ENCODE results near the gene HSD17B12. TPM values are rescaled to one million over a fixed set of nuclear protein-coding genes. Genes with fewer than 3 reads are reported as not detected.
A peak's percentile ranks its signal among the peaks of the same experiment; 100 is the strongest.

Gene HSD17B12
- total and polyA plus RNA-seq, 2 experiments from 2014 or later: 83.2 to 137 TPM

- Histone ChIP-seq H2AFZ (no peak overlapping the region), H3K27ac (peak overlapping the region; percentile 4), H3K9me3 (ENCODE audit: low read depth) (no peaks in the 10 kb centered on the region), H4K20me1 (ENCODE audit: insufficient read depth, poor library complexity, severe bottlenecking) (no peaks in the 10 kb centered on the region), H3K79me2 (no peaks in the 10 kb centered on the region), H3K27me3 (no peaks in the 10 kb centered on the region), H3K4me1 (ENCODE audit: insufficient read depth) (peaks cover 7% of the 10 kb centered on the region), H3K4me2 (no peak overlapping the region), H3K4me3 (no peak overlapping the region), H3K9me2 (replicated peaks; ENCODE audit: insufficient read depth) (no peaks in the 10 kb centered on the region), H3K36me3 (replicated peaks; ENCODE audit: insufficient read depth, low read depth) (no peaks in the 10 kb centered on the region)
- no peak for TF ChIP-seq EZH2phosphoT487 (IDR thresholded peaks at IDR 0.05; ENCODE audit: low read depth, severe bottlenecking, unreplicated experiment)
- TF ChIP-seq CTCF (IDR thresholded peaks at IDR 0.05; ENCODE audit: poor library complexity): no peak
- WGBS (ENCODE audit: low lambda C conversion rate, missing lambda C conversion rate): 56% methylated on average over 1 of the region's 1 CpG
- DNase-seq (ENCODE audit: low spot score): peak; percentile 64
Measured at GRCh38 chr11:43833657-43834073, 153.1 kb downstream of the HSD17B12 start.

- TF ChIP-seq EZH2phosphoT487 (IDR thresholded peaks at IDR 0.05; ENCODE audit: low read depth, severe bottlenecking, unreplicated experiment) (no peak), CTCF (IDR thresholded peaks at IDR 0.05; ENCODE audit: poor library complexity) (no peak)
- no peak for DNase-seq (ENCODE audit: low spot score)
- peak overlapping the region; percentile 5 for H3K27ac ChIP-seq
Measured at GRCh38 chr11:43834286-43834685, 153.7 kb downstream of the HSD17B12 start.

GRCh38 chr11:43835104-43835503 lies 154.6 kb downstream of the HSD17B12 start:
- Histone ChIP-seq H3K27ac (peak overlapping the region; percentile 7), H4K20me1 (ENCODE audit: insufficient read depth, poor library complexity, severe bottlenecking) (no peaks in the 10 kb centered on the region), H3K4me1 (ENCODE audit: insufficient read depth) (peaks cover 7% of the 10 kb centered on the region), H3K9me3 (ENCODE audit: low read depth) (no peaks in the 10 kb centered on the region), H2AFZ (no peak overlapping the region), H3K4me3 (no peak overlapping the region), H3K27me3 (no peaks in the 10 kb centered on the region), H3K4me2 (no peak overlapping the region), H3K36me3 (replicated peaks; ENCODE audit: insufficient read depth, low read depth) (no peaks in the 10 kb centered on the region), H3K79me2 (no peaks in the 10 kb centered on the region), H3K9me2 (replicated peaks; ENCODE audit: insufficient read depth) (no peaks in the 10 kb centered on the region)
- TF ChIP-seq EZH2 (IDR thresholded peaks at IDR 0.05; ENCODE audit: borderline replicate concordance) (no peak), CTCF (IDR thresholded peaks at IDR 0.05; ENCODE audit: poor library complexity) (no peak), EZH2phosphoT487 (IDR thresholded peaks at IDR 0.05; ENCODE audit: low read depth, severe bottlenecking, unreplicated experiment) (no peak)
- peak; percentile 9 for DNase-seq (ENCODE audit: low spot score)
- 68% methylated on average over 7 of the region's 7 CpGs for WGBS (ENCODE audit: low lambda C conversion rate, missing lambda C conversion rate)

More at GRCh38 chr11:43834286-43834685, 153.7 kb downstream of the HSD17B12 start:
- H2AFZ ChIP-seq: no peak overlapping the region
- no peaks in the 10 kb centered on the region for H3K27me3 ChIP-seq
- H3K9me3 ChIP-seq (ENCODE audit: low read depth): no peaks in the 10 kb centered on the region
- no peaks in the 10 kb centered on the region for H3K79me2 ChIP-seq
- H3K4me1 ChIP-seq (ENCODE audit: insufficient read depth): peaks cover 7% of the 10 kb centered on the region
- H3K36me3 ChIP-seq (replicated peaks; ENCODE audit: insufficient read depth, low read depth): no peaks in the 10 kb centered on the region
- WGBS (ENCODE audit: low lambda C conversion rate, missing lambda C conversion rate): 87% methylated on average over 2 of the region's 2 CpGs
- H3K9me2 ChIP-seq (replicated peaks; ENCODE audit: insufficient read depth): no peaks in the 10 kb centered on the region
- H3K4me2 ChIP-seq: no peak overlapping the region
- H3K4me3 ChIP-seq: no peak overlapping the region
- H4K20me1 ChIP-seq (ENCODE audit: insufficient read depth, poor library complexity, severe bottlenecking): no peaks in the 10 kb centered on the region

GRCh38 chr11:43837879-43838278 lies 157.3 kb downstream of the HSD17B12 start:
- no peak for DNase-seq (ENCODE audit: low spot score)
- no peaks in the 10 kb centered on the region for H3K27me3 ChIP-seq
- H3K9me2 ChIP-seq (replicated peaks; ENCODE audit: insufficient read depth): no peaks in the 10 kb centered on the region
- WGBS (ENCODE audit: low lambda C conversion rate, missing lambda C conversion rate): 94% methylated on average over 4 of the region's 4 CpGs
- no peaks in the 10 kb centered on the region for H4K20me1 ChIP-seq (ENCODE audit: insufficient read depth, poor library complexity, severe bottlenecking)
- H3K79me2 ChIP-seq: no peaks in the 10 kb centered on the region
- no peaks in the 10 kb centered on the region for H3K36me3 ChIP-seq (replicated peaks; ENCODE audit: insufficient read depth, low read depth)
- H3K4me1 ChIP-seq (ENCODE audit: insufficient read depth): peaks cover 7% of the 10 kb centered on the region
- TF ChIP-seq EZH2 (IDR thresholded peaks at IDR 0.05; ENCODE audit: borderline replicate concordance) (no peak), EZH2phosphoT487 (IDR thresholded peaks at IDR 0.05; ENCODE audit: low read depth, severe bottlenecking, unreplicated experiment) (no peak), CTCF (IDR thresholded peaks at IDR 0.05; ENCODE audit: poor library complexity) (no peak)
- no peak overlapping the region for H3K27ac ChIP-seq
- H3K9me3 ChIP-seq (ENCODE audit: low read depth): no peaks in the 10 kb centered on the region
- H3K4me3 ChIP-seq: no peak overlapping the region
- H3K4me2 ChIP-seq: no peak overlapping the region
- no peak overlapping the region for H2AFZ ChIP-seq
